OCI-LY1 (cell line): ENCODE data around the gene FAM120A.

ENCODE experiments used
- H2AFZ ChIP-seq: fragments of 200-600 bp; sonication (generic), shearing (Covaris generic); 2 replicates; pipeline ENCODE4 v1.6.0; 2014; ENCODE audit warnings: antibody characterized with exemption, mild to moderate bottlenecking, low read length
- H3F3A ChIP-seq: fragments of 200-600 bp; sonication (generic), shearing (Covaris generic); 2 replicates; pipeline ENCODE4 v1.6.0; 2014; ENCODE audit warnings: mild to moderate bottlenecking, antibody characterized with exemption, low read length, moderate library complexity; ENCODE audit not compliant: insufficient read depth
- H3K27ac ChIP-seq: fragments of 200-600 bp; sonication (generic); 2 replicates; pipeline ENCODE4 v1.5.1; 2014; ENCODE audit warnings: low read length, mixed run types, mild to moderate bottlenecking, low read depth; ENCODE audit not compliant: poor library complexity, severe bottlenecking
- H3K27me3 ChIP-seq: fragments of 200-600 bp; sonication (generic); 2 replicates; pipeline ENCODE4 v1.6.0; 2014; ENCODE audit warnings: antibody characterized with exemption, mild to moderate bottlenecking, low read length, moderate library complexity; ENCODE audit not compliant: insufficient read depth
- H3K36me3 ChIP-seq: fragments of 200-600 bp; sonication (generic); 2 replicates; pipeline ENCODE4 v1.6.1; 2014; ENCODE audit warnings: mild to moderate bottlenecking, antibody characterized with exemption, low read length, moderate library complexity, mixed read lengths; ENCODE audit not compliant: insufficient read depth
- H3K4me1 ChIP-seq: fragments of 200-600 bp; sonication (generic); 2 replicates; pipeline ENCODE4 v1.5.1; 2014; ENCODE audit warnings: mild to moderate bottlenecking, low read length, moderate library complexity; ENCODE audit not compliant: insufficient read depth, severe bottlenecking
- H3K4me2 ChIP-seq: fragments of 200-600 bp; sonication (generic), shearing (Covaris generic); 2 replicates; pipeline ENCODE4 v1.6.1; 2014; ENCODE audit warnings: low read length
- H3K4me3 ChIP-seq: fragments of 200-600 bp; sonication (generic); 2 replicates; pipeline ENCODE4 v1.5.1; 2014; ENCODE audit warnings: low read length, low read depth, mild to moderate bottlenecking, mixed read lengths; ENCODE audit not compliant: poor library complexity, severe bottlenecking
- H3K79me2 ChIP-seq: fragments of 200-600 bp; shearing (Covaris generic); 2 replicates; pipeline ENCODE4 v1.6.1; 2016; ENCODE audit warnings: mixed run types, low read length, mixed read lengths; ENCODE audit not compliant: insufficient read depth
- H3K9ac ChIP-seq: fragments of 200-600 bp; sonication (generic), shearing (Covaris generic); 2 replicates; pipeline ENCODE4 v1.6.1; 2014; ENCODE audit warnings: mild to moderate bottlenecking, low read length, mixed read lengths
- H3K9me2 ChIP-seq: fragments of 200-600 bp; sonication (generic), shearing (Covaris generic); 2 replicates; pipeline ENCODE4 v1.6.1; 2014; ENCODE audit warnings: low read depth, mild to moderate bottlenecking, low read length, mixed read lengths
- H3K9me3 ChIP-seq: fragments of 200-600 bp; shearing (Covaris generic); 2 replicates; pipeline ENCODE4 v1.6.1; 2014; ENCODE audit warnings: low read length, mixed read lengths
- H4K20me1 ChIP-seq: fragments of 200-600 bp; sonication (generic), shearing (Covaris generic); 2 replicates; pipeline ENCODE4 v1.6.0; 2016; ENCODE audit warnings: mild to moderate bottlenecking, low read length; ENCODE audit not compliant: insufficient read depth
- EZH2 ChIP-seq: fragments of 200-600 bp; sonication (generic), shearing (Covaris generic); IDR thresholded peaks from 2 replicates; pipeline ENCODE4 v1.8.0; 2017; ENCODE audit warnings: borderline replicate concordance, mixed run types, mild to moderate bottlenecking, antibody characterized with exemption, low read length, moderate library complexity, mixed read lengths
- TF ChIP-seq, protein P1 (sequence below): fragments of 200-600 bp; sonication (generic), shearing (Covaris generic); IDR thresholded peaks from 2 replicates; pipeline ENCODE4 v1.5.1; 2017; ENCODE audit warnings: mild to moderate bottlenecking, antibody characterized with exemption, low read length, moderate library complexity, mixed read lengths

FAM120A gene

DNA sequence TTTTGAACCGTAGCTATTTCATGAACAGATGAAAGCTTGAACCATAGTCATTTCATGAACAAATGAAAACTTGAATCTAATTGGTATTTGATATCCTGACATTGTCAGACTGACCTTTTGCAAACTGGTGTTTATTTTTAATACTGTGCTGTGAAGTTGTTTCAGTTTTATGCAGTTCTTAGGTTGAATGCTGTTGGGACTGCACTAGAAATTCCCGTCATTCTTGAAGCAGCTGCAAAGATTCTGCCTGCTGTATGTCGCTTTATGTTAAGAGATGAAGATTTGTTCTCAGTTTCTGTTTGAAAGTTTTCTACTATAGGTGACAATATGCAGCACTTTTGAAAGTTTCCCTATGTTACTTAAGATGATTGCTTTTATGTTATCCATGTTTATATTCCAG lies 24.4 kb downstream of the FAM120A start:
- Histone ChIP-seq H3K27ac (no peak overlapping the region), H3K4me2 (no peak overlapping the region), H3K4me3 (no peak overlapping the region), H3K79me2 (peaks cover 41% of the 10 kb centered on the region), H3K4me1 (no peaks in the 10 kb centered on the region), H2AFZ (no peak overlapping the region), H3K9me2 (no peaks in the 10 kb centered on the region), H3K9me3 (no peaks in the 10 kb centered on the region), H3K27me3 (no peaks in the 10 kb centered on the region), H3F3A (no peaks in the 10 kb centered on the region), H4K20me1 (no peaks in the 10 kb centered on the region), H3K9ac (no peak overlapping the region), H3K36me3 (peaks cover 89% of the 10 kb centered on the region)
- TF ChIP-seq EZH2, result no peak
- TF ChIP-seq, protein P1, sequence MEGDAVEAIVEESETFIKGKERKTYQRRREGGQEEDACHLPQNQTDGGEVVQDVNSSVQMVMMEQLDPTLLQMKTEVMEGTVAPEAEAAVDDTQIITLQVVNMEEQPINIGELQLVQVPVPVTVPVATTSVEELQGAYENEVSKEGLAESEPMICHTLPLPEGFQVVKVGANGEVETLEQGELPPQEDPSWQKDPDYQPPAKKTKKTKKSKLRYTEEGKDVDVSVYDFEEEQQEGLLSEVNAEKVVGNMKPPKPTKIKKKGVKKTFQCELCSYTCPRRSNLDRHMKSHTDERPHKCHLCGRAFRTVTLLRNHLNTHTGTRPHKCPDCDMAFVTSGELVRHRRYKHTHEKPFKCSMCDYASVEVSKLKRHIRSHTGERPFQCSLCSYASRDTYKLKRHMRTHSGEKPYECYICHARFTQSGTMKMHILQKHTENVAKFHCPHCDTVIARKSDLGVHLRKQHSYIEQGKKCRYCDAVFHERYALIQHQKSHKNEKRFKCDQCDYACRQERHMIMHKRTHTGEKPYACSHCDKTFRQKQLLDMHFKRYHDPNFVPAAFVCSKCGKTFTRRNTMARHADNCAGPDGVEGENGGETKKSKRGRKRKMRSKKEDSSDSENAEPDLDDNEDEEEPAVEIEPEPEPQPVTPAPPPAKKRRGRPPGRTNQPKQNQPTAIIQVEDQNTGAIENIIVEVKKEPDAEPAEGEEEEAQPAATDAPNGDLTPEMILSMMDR, result no peak

DNA sequence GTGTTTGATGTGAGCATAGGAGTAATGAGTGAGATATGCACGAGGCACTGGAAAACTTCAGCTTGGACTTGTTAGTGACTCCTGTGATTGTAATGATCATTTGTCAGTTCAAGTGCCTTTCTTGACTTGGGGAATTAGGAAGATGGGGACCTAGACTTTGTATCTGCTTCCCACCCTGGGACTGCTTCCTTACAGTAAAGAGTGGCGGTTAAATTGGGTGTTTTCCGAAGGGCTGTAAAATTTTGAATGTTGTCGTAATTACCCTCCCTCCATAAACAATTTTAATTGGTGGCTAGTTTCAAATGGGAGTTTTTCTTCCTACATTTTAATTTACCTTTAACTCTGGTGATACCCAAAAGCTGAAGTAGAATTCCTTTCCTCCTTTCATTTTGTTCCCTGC lies 25.4 kb downstream of the FAM120A start:
- Histone ChIP-seq H3K4me2 (no peak overlapping the region), H3K9me2 (no peaks in the 10 kb centered on the region), H3F3A (no peaks in the 10 kb centered on the region), H2AFZ (no peak overlapping the region), H3K27ac (no peak overlapping the region), H3K27me3 (no peaks in the 10 kb centered on the region), H4K20me1 (no peaks in the 10 kb centered on the region), H3K4me3 (no peak overlapping the region), H3K36me3 (peaks cover 88% of the 10 kb centered on the region), H3K4me1 (no peaks in the 10 kb centered on the region), H3K9me3 (no peaks in the 10 kb centered on the region), H3K9ac (no peak overlapping the region), H3K79me2 (peaks cover 31% of the 10 kb centered on the region; the same call in 1 of the 2 replicates)
- TF ChIP-seq EZH2, result no peak

DNA sequence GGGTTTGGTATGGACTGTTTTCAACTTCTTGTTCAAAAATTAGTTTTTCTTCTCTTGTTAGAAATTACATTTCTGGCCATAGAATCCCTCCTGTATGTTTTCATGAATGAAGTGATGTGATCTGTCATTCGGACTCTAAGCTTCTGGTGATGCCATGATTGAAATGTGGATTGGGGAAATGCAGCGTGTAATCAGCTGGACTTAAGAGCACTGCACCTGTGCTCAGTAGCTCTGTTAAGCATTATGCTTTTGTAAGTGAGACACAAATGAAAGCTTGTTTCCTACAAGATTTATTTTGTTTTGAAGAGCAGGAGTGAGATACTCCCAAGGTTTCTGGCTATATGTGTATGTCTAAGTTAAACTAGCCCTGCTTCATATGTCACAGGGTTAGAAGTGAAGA lies 25.9 kb downstream of the FAM120A start:
- Histone ChIP-seq H3K4me1 (no peaks in the 10 kb centered on the region), H3K4me3 (no peak overlapping the region), H3K4me2 (no peak overlapping the region), H3F3A (no peaks in the 10 kb centered on the region), H4K20me1 (no peaks in the 10 kb centered on the region), H2AFZ (no peak overlapping the region), H3K27ac (no peak overlapping the region), H3K9me3 (no peaks in the 10 kb centered on the region), H3K36me3 (peaks cover 83% of the 10 kb centered on the region), H3K27me3 (no peaks in the 10 kb centered on the region), H3K9ac (no peak overlapping the region), H3K79me2 (peaks cover 29% of the 10 kb centered on the region; the same call in 1 of the 2 replicates), H3K9me2 (no peaks in the 10 kb centered on the region)
- no peak for TF ChIP-seq EZH2
- TF ChIP-seq, protein P1, result no peak

DNA sequence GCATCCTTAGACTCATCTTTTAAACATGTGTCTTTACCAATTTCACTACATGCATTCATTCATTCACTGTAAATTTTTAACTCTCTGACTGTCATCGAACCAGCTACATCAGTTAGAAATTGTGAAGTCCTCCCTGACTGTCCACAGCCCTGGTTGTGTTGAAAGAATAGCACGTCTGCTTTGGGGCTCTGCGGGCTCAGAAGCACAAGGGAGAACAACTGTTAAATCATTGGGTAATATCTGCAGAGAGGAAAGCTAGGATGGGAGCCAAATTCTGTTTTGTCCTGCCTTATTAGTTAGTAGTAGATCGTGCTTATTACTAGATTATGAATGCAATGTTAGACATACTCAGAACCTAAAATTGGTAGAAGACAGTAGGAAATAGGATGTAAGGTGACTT lies 28.2 kb downstream of the FAM120A start:
- Histone ChIP-seq H3K9me2 (no peaks in the 10 kb centered on the region), H3K27ac (no peak overlapping the region), H2AFZ (no peak overlapping the region), H3K4me2 (no peak overlapping the region), H3K9me3 (no peaks in the 10 kb centered on the region), H3F3A (no peaks in the 10 kb centered on the region), H4K20me1 (no peaks in the 10 kb centered on the region), H3K9ac (no peak overlapping the region), H3K36me3 (peaks cover 78% of the 10 kb centered on the region), H3K4me3 (no peak overlapping the region), H3K79me2 (peaks cover 28% of the 10 kb centered on the region; the same call in 1 of the 2 replicates), H3K4me1 (no peaks in the 10 kb centered on the region), H3K27me3 (no peaks in the 10 kb centered on the region)
- TF ChIP-seq, protein P1, result no peak
- no peak for TF ChIP-seq EZH2
